ENCODE data around the gene EFHD2.

DNA sequence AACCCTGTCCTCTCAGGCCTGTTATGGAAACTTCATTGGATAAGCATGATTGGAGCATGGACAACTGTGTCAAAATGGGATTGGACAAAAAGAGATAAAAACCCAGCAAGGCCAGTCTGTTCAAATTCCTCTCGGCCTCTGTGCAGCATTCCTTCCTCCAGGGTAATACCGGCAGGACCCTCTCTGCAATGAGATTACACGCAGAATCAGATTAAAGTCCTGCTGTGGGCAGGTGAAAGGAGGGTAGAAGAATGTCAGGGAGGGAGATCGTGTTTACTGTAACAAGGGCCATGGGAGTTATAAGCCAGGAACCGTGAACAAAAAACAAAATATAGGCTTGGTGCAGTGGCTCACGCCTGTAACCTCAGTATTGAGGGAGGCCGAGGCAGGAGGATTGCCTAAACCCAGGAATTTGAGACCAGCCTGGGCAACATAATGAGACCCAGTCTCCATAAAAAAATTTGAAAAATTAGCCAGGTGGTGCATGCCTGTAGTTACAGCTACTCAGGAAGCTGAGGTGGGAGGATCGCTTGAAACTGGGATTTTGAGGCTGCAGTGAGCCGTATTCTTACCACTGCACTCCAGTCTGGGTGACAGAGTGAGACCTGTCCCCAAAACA is 5.6 kb upstream of the EFHD2 start:
- no peak for TF ChIP-seq CTCF (conservative IDR thresholded peaks at IDR 0.05; ENCODE audit: low read depth, low read length)
- TF ChIP-seq EZH2 (IDR thresholded peaks at IDR 0.05; ENCODE audit: low read length, unreplicated experiment): no peak
- no peak for TF ChIP-seq EZH2phosphoT487 (IDR thresholded peaks at IDR 0.05; ENCODE audit: borderline replicate concordance, low read length)
